Limb (tissue), 2 donors: ENCODE data around the gene FAM107A.
A peak's percentile ranks its signal among the peaks of the same experiment; 100 is the strongest.
"Not testable (repeated sequence)": the region's sequence is repeated elsewhere in the genome, so short reads cannot be mapped to it uniquely, and the experiment has no call there.

Experiments used
- DNase-seq, 2 donors: peaks; one replicate each; pipeline ENCODE4 v3.0.0-alpha.2; 2016; ENCODE audit errors: extremely low spot score in 2 of 2

FAM107A gene

DNA sequence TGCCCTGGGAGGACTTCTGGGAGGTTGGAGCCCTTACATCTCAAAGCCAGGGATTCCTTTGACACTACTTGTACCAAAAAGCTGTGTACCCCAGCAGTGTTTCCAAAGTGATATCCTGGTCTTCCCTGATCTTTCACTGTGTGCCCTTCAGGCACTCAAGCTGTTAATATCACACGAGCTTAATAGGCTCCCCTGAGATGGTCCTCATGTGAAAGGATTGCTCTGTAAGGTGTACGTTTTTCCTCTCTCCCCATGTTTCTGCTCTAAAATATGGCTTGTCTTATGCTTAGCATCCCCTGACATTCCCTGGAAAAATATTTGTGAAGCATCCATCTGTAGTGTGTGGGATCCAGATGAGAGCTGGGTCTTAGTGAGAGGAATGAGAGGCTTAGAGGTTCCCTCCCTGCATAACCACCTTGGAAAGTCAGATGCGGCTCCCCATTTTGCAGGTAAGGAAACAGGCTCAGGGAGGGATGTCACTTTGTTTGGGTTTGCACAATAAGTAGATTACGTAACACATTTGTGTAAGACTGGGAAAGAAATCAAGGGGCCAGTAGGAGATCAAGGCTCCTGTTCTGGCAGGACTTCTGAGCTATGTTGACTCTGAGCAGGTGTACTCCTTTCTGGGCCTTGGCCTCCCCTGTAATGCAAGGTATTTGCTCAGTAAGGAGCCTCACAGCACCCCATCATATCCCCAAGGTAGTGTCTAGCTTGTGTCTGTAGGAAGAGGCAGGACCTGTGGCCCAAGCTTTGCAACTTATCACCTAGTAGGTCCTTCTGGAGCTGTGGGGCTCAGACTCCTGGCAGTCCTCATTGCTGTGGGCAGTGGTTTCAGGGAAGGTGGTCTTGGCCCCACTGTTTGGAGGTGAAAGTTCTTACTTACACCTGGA, 39.5 kb downstream of the FAM107A start:
- DNase-seq: no peak

DNA sequence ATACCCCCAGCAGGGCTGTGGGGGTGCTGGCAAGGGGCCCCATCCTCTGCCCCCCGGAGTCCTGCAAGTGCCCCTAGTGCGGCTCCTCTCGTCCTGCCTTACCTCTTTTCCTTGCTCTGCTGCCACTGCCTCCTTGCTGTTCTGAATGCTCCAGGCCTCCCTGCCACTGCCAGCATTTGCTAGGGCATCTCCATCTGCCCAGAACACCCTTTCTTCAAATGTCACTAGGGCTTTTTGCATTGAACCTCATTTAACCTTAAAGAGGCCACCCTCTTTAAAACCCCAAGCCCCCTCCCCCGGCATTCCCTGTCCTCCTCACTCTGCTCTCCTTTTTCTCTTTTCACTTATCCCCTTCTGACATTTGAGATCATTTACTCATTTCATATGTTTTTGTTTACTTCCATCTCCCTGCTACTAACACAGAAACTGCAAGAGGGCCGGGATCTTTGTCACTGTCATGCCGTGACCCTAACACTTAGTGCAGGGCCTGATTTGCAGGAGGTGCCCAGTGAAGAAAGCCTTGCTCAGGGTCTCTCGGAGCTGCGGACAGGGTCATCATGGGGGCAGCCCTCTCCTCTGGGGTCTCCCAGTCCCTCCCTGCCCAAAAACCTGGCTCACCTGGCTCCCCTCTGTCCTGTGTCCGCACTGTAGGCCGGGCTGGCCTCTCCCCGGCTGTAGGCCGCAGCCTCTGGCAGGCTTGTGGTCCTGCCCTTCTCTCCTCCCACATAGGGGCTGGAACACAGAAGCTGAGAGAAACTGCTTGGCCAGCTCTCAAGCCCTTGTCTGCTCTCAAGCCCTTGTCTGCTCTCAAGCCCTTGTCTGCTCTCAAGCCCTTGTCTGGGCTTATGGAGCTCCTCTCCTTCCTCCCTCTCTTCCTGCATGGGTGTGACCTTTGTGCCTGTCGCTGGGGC, 40.4 kb downstream of the FAM107A start, which contains the start of gene ACOX2:
ACOX2 (minus strand) TSS at position 690 of the 911 bp plus-strand sequence. CDS start 2,084 bp downstream, outside the sequence.
- DNase-seq: no peak

DNA sequence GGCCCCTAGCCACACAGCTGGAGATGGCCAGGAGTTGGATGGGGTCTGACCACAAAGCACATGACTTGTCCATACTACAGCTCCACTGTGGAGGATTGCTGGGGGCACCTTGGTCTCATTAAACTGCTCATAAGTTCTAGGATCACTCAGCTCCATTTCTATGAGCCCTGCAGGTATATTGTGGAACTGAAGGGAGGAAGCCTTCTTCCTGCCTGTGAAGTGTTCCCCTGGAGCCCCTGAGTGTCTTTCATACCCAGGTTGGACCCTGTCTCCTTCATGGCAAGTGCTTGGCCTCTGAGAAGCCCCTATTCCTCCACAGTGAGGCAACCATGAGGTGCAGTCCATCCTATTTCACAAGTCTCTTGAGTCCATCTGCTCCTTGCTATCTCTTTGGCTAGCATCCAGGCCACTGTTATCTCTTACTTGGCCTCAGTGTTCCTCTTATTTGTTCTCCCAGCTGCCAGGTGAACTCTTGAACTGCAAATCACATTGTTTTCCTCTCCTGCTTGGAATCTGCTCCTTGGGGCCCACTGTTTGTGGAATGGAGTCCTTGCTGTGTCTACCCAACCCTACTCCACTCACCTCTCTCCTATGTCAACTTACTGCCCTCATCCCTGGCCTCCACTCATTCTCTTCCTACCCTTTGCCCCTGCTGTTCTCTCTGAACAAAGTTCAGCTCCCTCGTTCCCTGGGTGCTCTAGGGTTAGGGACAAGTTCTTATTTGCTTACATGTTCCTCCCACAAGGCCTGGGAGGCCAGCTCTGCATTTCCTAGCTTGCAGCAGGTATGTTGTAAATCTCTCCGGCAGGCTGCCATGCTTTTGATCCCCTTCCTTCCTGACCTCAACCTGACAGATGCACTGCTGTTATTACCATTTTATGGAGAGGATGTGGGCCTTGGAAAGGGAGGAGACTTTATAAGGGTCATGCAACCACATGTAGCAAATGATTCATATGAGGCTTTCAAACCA, 41.4 kb downstream of the FAM107A start:
- no peak for DNase-seq

DNA sequence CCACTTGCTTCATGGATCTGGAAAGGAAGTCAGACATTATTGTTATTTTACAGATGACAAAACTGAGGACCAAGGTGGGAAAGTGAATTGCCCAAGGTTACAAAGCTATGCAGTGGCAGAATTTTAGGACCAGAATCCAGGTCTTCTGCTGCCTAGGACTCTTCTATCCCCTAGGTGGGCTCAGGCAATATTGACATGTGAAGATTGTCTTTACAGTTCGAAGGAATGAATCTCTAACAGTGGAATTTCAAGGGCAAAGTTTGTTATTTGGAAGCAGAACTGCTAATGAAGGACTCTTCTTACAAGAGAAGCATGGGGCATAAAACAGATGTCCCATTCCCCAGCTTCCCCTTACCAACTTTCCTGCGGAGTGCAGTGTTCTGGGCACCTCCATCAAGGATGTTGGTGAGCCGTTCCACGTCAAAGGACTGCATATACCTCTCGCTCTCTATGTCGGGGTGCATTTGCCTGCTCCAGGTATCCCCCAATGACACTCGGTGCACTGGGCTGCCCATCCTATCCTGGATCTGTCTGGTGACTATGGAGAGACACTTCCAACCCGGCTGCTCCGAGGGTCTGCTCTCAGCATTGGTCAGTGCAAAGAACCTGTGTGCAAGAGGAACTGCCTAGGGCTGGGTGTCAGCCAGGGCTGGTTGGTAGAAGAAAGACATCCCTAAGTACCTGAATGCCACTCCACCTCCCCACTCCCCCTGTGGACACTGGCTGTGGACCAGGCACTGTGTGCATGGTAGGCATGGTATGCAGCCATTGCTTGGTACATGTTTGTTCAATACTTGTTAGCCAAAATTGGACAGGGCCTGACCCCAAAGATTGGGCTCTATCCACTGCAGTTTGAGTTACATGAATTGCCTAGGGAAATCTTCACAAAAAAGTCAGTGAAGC, 42.3 kb downstream of the FAM107A start:
- DNase-seq: no peak

DNA sequence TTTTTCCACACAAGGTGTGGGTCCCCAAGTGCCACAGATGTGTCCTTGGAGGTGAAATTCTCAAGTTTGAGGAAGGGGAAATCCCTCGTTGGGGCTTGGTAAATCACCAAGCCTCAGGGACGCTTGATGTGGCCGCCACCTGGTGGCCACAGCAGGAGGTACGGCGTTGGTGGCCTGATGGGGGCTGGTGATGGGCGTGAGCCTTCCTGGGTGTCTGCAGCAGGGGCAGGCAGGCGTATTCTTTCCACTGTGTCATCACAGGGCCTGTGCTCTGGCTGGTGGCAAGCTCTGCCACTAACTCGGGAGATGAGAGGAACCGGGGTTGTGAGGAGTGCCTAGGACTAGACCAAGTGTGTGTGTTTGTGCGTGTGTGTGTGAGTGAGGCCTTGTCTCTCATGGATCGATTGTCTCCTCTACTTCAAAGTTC, 44.4 kb downstream of the FAM107A start:
- DNase-seq: peak; percentile 57 to 77

DNA sequence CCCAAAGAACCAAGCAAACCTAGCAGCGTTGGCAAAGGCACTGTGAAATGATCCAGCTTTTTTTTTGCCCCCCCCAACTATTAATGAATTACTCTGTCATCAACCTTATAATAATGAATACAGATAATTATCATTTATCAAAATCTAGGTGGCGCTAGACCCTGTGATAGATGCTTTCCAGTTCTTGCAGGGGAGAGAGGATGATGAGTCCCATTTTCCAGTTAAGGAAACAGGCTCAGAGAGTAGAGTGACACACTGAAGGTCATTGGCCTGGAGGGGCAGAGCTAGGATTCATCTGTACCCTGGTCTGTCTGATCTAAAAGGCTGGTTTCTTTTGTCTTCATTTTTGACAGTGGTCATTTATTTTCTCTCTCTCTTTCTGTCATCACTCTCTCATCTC, 45.2 kb downstream of the FAM107A start:
- DNase-seq: no peak

DNA sequence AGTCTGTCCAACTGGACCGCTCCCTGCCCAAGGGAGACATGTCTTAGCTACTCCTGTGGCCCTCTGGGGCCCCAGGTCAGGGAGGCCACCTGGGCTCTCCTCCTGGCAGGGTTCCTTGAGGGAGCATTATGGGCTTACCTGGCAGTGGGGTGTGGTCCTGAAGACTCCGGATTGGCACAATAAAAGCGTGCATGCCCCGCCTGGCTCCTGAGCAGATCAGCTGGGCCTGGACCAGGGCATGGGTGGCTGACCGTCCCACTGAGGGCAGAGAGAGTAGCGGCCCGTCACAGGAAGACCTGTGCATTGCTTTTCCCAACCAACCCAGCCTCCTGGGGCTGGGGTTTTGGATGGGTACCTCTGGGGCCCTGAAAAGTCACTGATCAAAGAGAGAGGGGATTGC, 45.6 kb downstream of the FAM107A start:
- DNase-seq: no peak

DNA sequence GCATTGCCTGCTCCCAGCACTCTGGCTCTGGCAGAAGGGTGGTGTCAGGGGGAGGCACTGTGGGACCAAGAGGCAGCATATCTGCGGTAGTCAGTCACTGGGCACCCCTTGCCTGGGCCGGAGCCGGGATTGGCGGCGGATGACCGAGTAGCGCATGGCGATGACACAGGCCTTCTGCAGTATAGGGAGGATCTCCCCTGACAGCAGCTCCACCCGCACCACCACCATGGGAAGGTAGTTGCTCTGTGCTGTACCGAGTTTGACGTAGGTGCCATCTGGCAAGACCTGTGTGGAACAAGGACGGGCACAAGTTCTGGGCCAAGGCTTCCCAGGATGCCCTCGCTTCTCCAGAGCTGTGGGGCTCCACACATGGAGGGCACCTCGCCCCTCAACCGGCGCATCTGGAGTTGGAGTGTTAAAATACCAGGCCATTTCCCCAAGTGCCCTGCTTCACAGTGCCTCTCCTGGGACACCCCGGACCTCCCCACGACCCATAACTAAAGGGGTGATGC, 46.8 kb downstream of the FAM107A start:
- no peak for DNase-seq

DNA sequence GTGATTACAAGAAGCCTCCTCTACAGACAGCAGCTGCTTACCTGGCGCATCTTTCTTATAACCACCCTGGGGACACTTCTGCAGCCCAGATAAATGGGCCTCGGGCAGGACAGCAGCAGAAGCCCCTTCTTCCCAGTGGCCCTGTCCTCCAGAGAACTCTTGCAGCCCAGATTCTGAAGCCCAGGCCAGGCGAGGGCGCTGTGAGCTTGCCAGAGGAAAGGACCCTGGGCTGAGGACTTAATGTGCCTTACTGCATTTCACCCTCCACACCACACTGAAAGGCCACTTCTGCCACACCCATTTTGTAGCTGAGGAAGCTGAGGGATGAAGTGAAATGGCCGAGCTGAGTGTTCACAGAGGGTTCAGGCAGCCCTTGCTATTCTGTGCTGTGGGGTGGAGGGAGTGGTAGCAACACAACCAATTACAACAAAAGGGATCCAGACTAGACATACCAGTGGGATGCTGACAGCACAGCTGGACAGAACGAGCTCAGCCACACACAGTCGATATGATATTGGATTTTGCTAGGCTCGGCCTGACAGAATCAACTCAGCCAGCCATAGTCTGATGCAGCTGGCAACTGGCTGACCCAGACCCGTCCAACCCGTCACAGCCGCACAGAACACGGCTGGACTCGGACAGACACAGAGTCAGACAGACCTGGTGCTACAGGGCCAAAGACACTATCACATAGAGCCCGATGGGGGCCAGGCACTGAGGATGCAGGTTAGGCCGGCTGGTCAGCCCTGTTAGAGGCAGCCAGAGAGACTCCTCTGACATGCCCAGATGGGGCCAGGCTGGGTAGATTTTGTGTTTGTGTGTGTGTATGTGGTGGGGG, 47.5 kb downstream of the FAM107A start:
- no peak for DNase-seq

DNA sequence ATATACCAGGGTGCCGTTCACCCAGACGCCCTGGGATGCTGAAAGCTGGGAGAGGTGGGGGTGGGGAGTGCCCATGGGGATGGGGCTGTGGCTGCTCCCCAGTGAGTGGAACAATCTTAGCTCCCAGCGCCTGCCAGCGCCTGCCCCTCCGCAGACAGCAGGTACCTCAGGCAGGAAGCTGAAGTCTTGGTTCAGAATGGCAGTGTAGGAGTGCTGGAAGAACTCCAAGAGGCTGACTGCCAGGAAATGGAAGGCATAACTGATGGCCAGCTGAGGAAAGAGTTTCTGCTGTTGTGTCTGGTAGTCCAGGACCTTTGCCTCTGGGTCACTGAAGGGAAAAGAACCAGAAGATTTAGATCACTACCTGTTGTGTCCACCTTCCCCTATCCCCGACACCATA, 48.6 kb downstream of the FAM107A start:
- no peak for DNase-seq

DNA sequence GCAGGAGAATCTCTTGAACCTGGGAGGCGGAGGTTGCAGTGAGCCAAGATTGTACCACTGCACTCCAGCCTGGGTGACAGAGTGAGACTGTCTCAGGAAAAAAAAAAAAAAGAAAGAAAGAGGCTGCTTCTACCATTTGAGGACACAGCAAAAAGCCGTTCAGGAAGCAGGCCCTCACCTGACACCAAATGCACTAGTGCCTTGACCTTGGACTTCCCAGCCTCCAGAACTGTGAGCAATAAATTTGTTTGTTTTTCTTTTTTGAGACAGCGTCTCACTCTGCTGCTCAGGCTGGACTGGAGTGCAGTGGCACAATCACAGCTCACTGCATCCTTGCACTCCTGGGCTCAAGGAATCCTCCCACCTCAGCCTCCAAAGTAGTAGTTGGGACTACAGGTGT, 49.8 kb downstream of the FAM107A start:
- DNase-seq: not testable (repeated sequence)

DNA sequence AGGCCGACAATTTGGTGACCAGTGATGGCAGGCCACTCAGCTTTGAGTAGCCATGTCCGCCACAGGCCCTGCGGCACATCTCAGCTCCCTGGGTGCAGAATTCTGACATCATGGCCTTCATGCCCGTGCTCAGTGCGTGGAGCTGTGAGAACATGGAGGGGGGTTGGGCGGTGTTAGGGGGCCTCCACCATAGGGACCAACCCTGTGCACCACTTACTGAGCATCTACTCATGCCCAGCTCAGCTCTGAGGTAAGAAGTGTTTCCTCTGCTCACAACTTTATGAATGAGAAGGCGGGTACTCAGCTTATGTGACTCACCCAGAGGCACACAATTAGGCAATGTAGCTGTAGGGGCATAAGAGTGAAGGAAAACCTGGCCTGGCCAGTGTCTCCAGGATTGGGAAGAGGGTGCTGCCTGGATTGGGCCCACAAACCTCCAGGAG, 50.7 kb downstream of the FAM107A start:
- DNase-seq: no peak

DNA sequence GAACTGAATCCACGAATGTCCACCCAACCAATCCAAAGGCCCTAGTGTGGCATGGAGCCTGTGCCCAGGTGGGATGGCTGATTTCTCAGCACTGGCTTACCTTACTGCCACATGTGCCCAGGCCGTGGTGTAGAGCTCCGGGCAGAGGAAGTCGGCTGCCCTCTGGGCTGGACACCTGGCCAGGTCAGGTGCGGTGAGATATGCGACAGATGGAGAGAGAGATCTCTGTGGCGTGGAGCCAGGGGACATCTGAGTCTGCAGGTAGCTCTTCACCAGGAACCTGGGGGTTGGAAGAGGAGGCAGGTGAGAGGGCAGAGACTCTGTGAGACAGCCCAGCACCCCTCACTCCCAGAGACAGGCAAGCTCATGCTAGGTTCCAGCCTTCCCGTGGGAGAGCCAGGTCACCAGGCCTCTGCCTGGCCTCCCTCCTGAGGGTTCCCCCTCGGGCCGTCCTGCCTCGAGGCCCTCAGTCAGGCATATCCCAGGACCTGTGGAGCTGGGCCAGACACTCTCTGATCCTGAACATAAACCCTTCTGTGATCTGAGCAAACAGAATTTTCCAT, 52.8 kb downstream of the FAM107A start:
- DNase-seq: no peak

DNA sequence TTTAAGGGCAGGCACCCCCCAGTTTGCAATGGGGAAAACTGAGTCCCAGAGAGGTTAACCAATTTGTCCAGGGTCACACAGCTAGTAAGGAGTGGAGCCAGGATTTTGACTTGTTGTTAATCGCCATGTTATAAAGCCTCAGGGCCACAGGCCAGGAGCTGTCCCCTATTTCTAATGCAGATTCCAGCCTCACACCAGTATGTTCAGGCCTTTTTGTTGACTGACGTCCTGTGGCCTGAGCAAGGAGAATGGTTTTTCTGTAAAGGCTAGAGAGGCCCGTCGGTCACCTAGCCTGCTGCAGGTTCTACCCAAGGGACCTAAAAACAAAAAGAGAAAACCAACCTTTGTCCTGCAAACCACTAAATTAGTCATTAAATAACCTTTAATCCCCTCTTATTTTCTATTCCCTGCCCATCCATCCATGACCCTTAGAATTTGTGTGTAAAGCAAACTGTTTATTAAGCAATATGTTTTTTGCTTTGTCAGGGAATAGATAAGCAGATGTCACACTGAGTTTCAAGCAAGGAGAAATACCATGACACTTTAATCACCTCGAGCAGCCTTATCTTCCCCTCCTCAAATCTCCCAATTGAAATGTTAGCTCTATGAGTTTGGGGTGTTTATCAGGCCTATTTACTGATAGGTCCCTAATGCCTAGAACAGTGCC, 54.3 kb downstream of the FAM107A start:
- no peak for DNase-seq

DNA sequence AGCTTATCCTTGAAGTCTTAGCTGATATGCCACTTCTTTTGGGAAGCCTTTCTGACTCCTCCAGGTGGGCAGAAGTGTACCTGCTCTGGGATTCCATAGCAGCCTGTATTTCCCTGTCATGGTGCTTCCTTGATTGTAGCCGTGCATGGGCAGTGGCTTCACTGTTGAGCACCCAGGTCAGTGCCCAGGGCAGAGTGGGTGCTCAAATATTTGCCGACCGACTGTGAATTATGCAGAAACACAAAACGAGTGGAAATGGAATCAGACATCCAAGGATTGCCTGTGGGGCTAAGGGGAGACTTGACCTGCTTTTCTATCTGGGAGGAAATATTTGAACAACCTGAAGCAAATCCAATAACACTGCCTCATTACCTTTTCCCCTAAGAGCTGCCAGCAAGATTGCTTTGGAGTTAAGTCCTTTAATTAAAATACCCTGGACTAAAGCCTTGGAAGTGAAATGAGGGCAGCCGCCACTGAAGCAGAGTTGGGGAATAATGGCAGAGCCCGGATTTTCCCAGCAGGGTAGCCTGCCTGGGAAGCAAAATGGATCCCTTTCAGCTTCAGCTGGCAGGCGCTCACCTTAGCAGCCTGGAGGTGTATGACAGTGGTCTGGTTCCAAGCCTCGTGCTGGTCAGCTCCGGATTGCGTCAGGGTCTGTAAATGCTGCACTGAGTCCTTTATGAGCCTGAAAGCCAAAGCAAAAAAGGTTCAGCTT, 55.1 kb downstream of the FAM107A start:
- no peak for DNase-seq

DNA sequence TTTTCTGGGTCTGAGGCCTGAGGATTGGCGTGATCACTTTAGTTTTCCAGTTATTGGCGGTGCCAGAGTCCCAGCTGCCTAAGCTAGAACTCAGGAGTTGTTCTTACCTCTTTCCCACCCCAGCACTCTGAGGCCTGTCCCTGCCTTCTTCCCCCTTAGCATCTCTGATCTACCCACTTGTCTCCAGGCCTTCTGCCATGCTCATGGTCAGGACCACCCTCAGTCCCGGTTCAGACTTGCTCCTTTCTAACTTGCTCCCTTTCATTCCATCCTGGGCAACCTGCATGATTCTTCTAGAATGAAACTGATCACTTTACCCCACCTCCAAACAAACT, 55.9 kb downstream of the FAM107A start:
- DNase-seq: no peak
